ENCODE data around the gene OTOG.

The OTOG gene

GRCh38 chr11:17547051-17547577 is at the start of gene OTOG:
OTOG (plus strand) TSS chr11:17547259; CDS start chr11:17547373, 114 bp downstream.
- peak; percentile 72 for DNase-seq

- DNase-seq = peak; percentile 21
Measured at GRCh38 chr11:17498058-17498457, 49.0 kb upstream of the OTOG start.

- DNase-seq = no peak
Measured at GRCh38 chr11:17498475-17498874, 48.6 kb upstream of the OTOG start.

- DNase-seq = no peak
Measured at GRCh38 chr11:17500673-17501072, 46.4 kb upstream of the OTOG start.

- DNase-seq = no peak
Measured at GRCh38 chr11:17502630-17503029, 44.4 kb upstream of the OTOG start.

GRCh38 chr11:17504330-17505107 is 42.5 kb upstream of the OTOG start:
- DNase-seq = peak; percentile 80

- no peak for DNase-seq
Measured at GRCh38 chr11:17505146-17505545, 41.9 kb upstream of the OTOG start.

GRCh38 chr11:17506314-17506713 is 40.7 kb upstream of the OTOG start:
- no peak for DNase-seq

GRCh38 chr11:17506942-17507341 is 40.1 kb upstream of the OTOG start:
- no peak for DNase-seq

- DNase-seq = no peak
Measured at GRCh38 chr11:17507773-17508172, 39.3 kb upstream of the OTOG start.

GRCh38 chr11:17508306-17508705 is 38.8 kb upstream of the OTOG start:
- DNase-seq = no peak

- DNase-seq = no peak
Measured at GRCh38 chr11:17508791-17509190, 38.3 kb upstream of the OTOG start.

GRCh38 chr11:17510507-17511206 is 36.4 kb upstream of the OTOG start:
- DNase-seq = no peak

GRCh38 chr11:17511571-17511970 is 35.5 kb upstream of the OTOG start:
- DNase-seq = no peak

- DNase-seq = no peak
Measured at GRCh38 chr11:17512101-17512500, 35.0 kb upstream of the OTOG start.

- DNase-seq = no peak
Measured at GRCh38 chr11:17513853-17514252, 33.2 kb upstream of the OTOG start.

- no peak for DNase-seq
Measured at GRCh38 chr11:17514476-17514875, 32.6 kb upstream of the OTOG start.

- DNase-seq = no peak
Measured at GRCh38 chr11:17515443-17516176, 31.4 kb upstream of the OTOG start.

- no peak for DNase-seq
Measured at GRCh38 chr11:17516551-17517150, 30.4 kb upstream of the OTOG start.

GRCh38 chr11:17517186-17517585 is 29.9 kb upstream of the OTOG start:
- DNase-seq = no peak

GRCh38 chr11:17518366-17518765 is 28.7 kb upstream of the OTOG start:
- DNase-seq = no peak

GRCh38 chr11:17519061-17519885 is 27.8 kb upstream of the OTOG start:
- peak; percentile 83 for DNase-seq
